Chondrocyte (in vitro differentiated cells): ENCODE results near the gene CRYAA. TPM values are rescaled to one million over a fixed set of nuclear protein-coding genes. Genes with fewer than 3 reads are reported as not detected.

ENCODE experiments used
- DNase-seq: peaks from one replicate; pipeline ENCODE4 v3.0.0; 2021; ENCODE audit warnings: mixed read lengths, low spot score
- H3K27ac Mint-ChIP-seq: one replicate; pipeline ENCODE4 v1.8.0; 2021; ENCODE audit warnings: mild to moderate bottlenecking, moderate library complexity, mixed read lengths; ENCODE audit not compliant: unreplicated experiment
- H3K27me3 Mint-ChIP-seq: 2 replicates; pipeline ENCODE4 v1.8.0; 2021; ENCODE audit warnings: low read depth, mixed read lengths
- H3K36me3 Mint-ChIP-seq: 2 replicates; pipeline ENCODE4 v1.8.0; 2021; ENCODE audit warnings: low read depth, mixed read lengths
- H3K4me1 Mint-ChIP-seq: 2 replicates; pipeline ENCODE4 v1.8.0; 2021; ENCODE audit warnings: low read depth, mild to moderate bottlenecking, mixed read lengths
- H3K4me3 Mint-ChIP-seq: one replicate; pipeline ENCODE4 v1.8.0; 2021; ENCODE audit warnings: mild to moderate bottlenecking, moderate library complexity, mixed read lengths; ENCODE audit not compliant: unreplicated experiment
- H3K9me3 Mint-ChIP-seq: 2 replicates; pipeline ENCODE4 v1.8.0; 2021; ENCODE audit warnings: low read depth, mixed read lengths
- total RNA-seq: library from RNA; stranded (reverse); gene quantifications from 3 replicates; pipeline ENCODE4 v1.2.1, GENCODE V29; 2021
- TF ChIP-seq, protein P1 (sequence below): fragments of 200-600 bp; sonication (generic); IDR thresholded peaks from 2 replicates; pipeline ENCODE4 v1.5.0; 2021; ENCODE audit warnings: antibody characterized with exemption, mild to moderate bottlenecking, moderate library complexity

The CRYAA gene
- total RNA-seq, 1 donor from 2014 or later, result not detected

GRCh38 chr21:43196826-43197225, 28.0 kb downstream of the CRYAA start:
- TF ChIP-seq, protein P1, sequence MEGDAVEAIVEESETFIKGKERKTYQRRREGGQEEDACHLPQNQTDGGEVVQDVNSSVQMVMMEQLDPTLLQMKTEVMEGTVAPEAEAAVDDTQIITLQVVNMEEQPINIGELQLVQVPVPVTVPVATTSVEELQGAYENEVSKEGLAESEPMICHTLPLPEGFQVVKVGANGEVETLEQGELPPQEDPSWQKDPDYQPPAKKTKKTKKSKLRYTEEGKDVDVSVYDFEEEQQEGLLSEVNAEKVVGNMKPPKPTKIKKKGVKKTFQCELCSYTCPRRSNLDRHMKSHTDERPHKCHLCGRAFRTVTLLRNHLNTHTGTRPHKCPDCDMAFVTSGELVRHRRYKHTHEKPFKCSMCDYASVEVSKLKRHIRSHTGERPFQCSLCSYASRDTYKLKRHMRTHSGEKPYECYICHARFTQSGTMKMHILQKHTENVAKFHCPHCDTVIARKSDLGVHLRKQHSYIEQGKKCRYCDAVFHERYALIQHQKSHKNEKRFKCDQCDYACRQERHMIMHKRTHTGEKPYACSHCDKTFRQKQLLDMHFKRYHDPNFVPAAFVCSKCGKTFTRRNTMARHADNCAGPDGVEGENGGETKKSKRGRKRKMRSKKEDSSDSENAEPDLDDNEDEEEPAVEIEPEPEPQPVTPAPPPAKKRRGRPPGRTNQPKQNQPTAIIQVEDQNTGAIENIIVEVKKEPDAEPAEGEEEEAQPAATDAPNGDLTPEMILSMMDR, result no peak
- Mint-ChIP-seq H3K9me3 (peaks cover 28% of the 10 kb centered on the region), H3K27ac (no peak overlapping the region), H3K27me3 (no peaks in the 10 kb centered on the region), H3K4me1 (peaks cover 30% of the 10 kb centered on the region), H3K36me3 (peaks cover 10% of the 10 kb centered on the region), H3K4me3 (no peak overlapping the region)
- no peak for DNase-seq

DNA sequence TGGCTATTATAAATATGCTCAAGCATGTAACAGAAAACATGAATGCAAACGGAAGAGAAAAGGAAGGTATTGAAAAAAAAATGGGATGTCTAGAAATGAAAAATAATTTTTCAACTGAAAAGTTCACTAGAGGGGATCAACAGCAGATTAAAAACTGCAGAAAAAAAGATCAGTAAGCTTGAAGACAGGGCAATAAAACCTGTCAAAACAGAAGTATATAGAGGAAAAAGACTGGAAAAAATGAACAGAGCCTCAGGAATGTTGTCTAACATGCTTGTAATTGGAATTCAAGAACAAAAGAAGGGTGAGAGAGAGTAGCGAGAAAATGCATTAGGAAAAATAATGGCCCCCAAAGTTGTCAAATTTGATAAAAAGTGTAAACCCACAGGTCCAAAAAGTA, 29.6 kb downstream of the CRYAA start:
- no peak overlapping the region for H3K27ac Mint-ChIP-seq
- peaks cover 30% of the 10 kb centered on the region for H3K4me1 Mint-ChIP-seq
- H3K27me3 Mint-ChIP-seq, result no peaks in the 10 kb centered on the region
- DNase-seq, result no peak
- H3K36me3 Mint-ChIP-seq, result peaks cover 11% of the 10 kb centered on the region
- no peak overlapping the region for H3K4me3 Mint-ChIP-seq
- TF ChIP-seq, protein P1, result no peak
- H3K9me3 Mint-ChIP-seq, result peaks cover 30% of the 10 kb centered on the region

DNA sequence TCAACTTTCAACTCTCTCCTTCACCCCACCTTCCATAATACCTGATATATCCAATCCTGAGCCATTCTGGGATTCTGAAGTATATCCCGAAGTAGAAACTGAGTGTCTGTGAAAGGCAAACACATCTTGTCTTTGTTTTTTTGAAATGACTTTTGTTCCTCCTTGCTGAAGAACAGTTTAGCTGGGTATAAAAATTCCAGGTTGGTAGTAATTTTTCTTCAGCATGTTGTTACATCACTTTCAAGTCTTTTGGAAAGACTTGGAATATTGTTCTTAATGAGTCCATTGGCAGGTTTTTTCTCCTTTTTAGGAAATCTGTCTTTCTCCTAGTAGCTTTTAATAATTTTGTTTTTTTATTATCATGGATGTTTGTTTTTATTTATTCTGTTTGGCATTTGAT, 32.7 kb downstream of the CRYAA start:
- Mint-ChIP-seq H3K27ac (no peak overlapping the region), H3K36me3 (peaks cover 11% of the 10 kb centered on the region), H3K4me1 (peaks cover 9% of the 10 kb centered on the region), H3K9me3 (peaks cover 30% of the 10 kb centered on the region), H3K4me3 (no peak overlapping the region), H3K27me3 (peaks cover 3% of the 10 kb centered on the region)
- DNase-seq, result no peak
- TF ChIP-seq, protein P1, result no peak

- Mint-ChIP-seq H3K4me3 (no peak overlapping the region), H3K36me3 (peaks cover 7% of the 10 kb centered on the region), H3K27me3 (peaks cover 11% of the 10 kb centered on the region), H3K4me1 (no peaks in the 10 kb centered on the region), H3K27ac (no peak overlapping the region), H3K9me3 (peaks cover 25% of the 10 kb centered on the region)
- DNase-seq, result no peak
- TF ChIP-seq, protein P1, result no peak
These were observed 34.8 kb downstream of the CRYAA start for GRCh38 chr21:43203591-43203990.

- H3K36me3 Mint-ChIP-seq, result peaks cover 6% of the 10 kb centered on the region
- DNase-seq, result no peak
- H3K4me1 Mint-ChIP-seq, result no peaks in the 10 kb centered on the region
- TF ChIP-seq, protein P1, result no peak
- H3K27me3 Mint-ChIP-seq, result peaks cover 11% of the 10 kb centered on the region
- H3K4me3 Mint-ChIP-seq, result no peak overlapping the region
- H3K27ac Mint-ChIP-seq, result no peak overlapping the region
- H3K9me3 Mint-ChIP-seq, result peaks cover 19% of the 10 kb centered on the region
These were observed 35.8 kb downstream of the CRYAA start for GRCh38 chr21:43204638-43205037.
